ENCODE data around the gene NEK6. TPM values are rescaled to one million over a fixed set of nuclear protein-coding genes. Genes with fewer than 3 reads are reported as not detected.

Gene NEK6
- total RNA-seq, 2 donors from 2014 or later, result 6.8 to 7.6 TPM

- no peak for ATAC-seq (replicated peaks)
- H3K36me3 Mint-ChIP-seq (ENCODE audit: low read depth), result peaks cover 7% of the 10 kb centered on the region
- peaks cover 5% of the 10 kb centered on the region for H3K4me1 Mint-ChIP-seq
- H3K4me3 Mint-ChIP-seq, result no peak overlapping the region
- no peaks in the 10 kb centered on the region for H3K9me3 Mint-ChIP-seq
- no peaks in the 10 kb centered on the region for H3K27me3 Mint-ChIP-seq
- no peak overlapping the region for H3K27ac Mint-ChIP-seq
Observed at GRCh38 chr9:124262649-124262972, 4.9 kb downstream of the NEK6 start.

DNA sequence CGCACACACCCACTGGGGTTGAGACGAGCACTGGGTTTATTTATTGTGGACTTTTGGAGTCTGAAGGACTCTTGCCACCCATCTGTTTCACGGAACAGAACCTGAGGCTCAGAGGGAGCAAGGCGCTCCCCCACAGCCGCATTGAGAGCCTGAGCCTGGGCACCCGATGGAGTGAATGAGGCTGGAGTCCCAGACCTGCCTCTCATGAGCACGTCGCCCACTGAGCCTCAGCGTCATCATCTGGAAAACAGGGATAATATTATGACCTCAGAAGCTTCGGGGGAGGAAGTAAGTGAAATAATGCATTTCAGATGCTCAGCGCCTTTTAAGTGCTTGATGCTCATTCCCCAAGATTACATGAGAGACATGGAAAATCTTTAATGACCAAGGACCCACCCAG is 5.5 kb downstream of the NEK6 start:
- Mint-ChIP-seq H3K9me3 (no peaks in the 10 kb centered on the region), H3K4me1 (peaks cover 4% of the 10 kb centered on the region), H3K4me3 (no peak overlapping the region), H3K27ac (no peak overlapping the region), H3K27me3 (no peaks in the 10 kb centered on the region), H3K36me3 (ENCODE audit: low read depth) (peaks cover 4% of the 10 kb centered on the region)
- no peak for ATAC-seq (replicated peaks)

- Mint-ChIP-seq H3K4me1 (no peaks in the 10 kb centered on the region), H3K27me3 (no peaks in the 10 kb centered on the region), H3K9me3 (no peaks in the 10 kb centered on the region), H3K27ac (no peak overlapping the region), H3K4me3 (no peak overlapping the region), H3K36me3 (ENCODE audit: low read depth) (no peaks in the 10 kb centered on the region)
- no peak for ATAC-seq (replicated peaks)
Observed at GRCh38 chr9:124263800-124264426, 6.2 kb downstream of the NEK6 start.

GRCh38 chr9:124264823-124265233 is 7.1 kb downstream of the NEK6 start:
- H3K27ac Mint-ChIP-seq, result no peak overlapping the region
- H3K4me3 Mint-ChIP-seq, result no peak overlapping the region
- peak; percentile 18 for ATAC-seq (replicated peaks)
- H3K36me3 Mint-ChIP-seq (ENCODE audit: low read depth), result no peaks in the 10 kb centered on the region
- H3K27me3 Mint-ChIP-seq, result no peaks in the 10 kb centered on the region
- no peaks in the 10 kb centered on the region for H3K4me1 Mint-ChIP-seq
- no peaks in the 10 kb centered on the region for H3K9me3 Mint-ChIP-seq

DNA sequence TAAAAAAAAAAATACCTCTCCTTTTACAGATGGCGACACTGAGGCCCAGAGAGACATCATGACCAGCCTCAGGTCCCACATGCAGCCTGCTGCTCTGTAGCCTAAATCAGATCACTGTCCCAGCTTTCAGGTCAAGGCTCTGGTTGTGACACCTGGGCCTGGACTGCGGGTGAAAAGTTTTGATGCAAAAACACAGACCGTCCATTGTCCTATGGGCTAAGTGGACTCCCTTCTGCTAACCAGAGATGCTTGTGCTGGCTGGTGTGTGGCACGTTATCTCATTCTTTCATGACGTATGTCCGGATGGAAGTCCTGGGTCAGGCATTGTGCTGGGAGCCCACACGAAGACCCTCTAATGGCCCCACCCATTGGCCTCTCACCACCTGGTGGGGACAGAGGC is 7.8 kb downstream of the NEK6 start:
- Mint-ChIP-seq H3K9me3 (no peaks in the 10 kb centered on the region), H3K4me3 (no peak overlapping the region), H3K36me3 (ENCODE audit: low read depth) (no peaks in the 10 kb centered on the region), H3K27ac (no peak overlapping the region), H3K27me3 (no peaks in the 10 kb centered on the region), H3K4me1 (no peaks in the 10 kb centered on the region)
- no peak for ATAC-seq (replicated peaks)

- no peaks in the 10 kb centered on the region for H3K9me3 Mint-ChIP-seq
- ATAC-seq (replicated peaks), result no peak
- no peaks in the 10 kb centered on the region for H3K27me3 Mint-ChIP-seq
- no peak overlapping the region for H3K27ac Mint-ChIP-seq
- H3K4me1 Mint-ChIP-seq, result no peaks in the 10 kb centered on the region
- H3K4me3 Mint-ChIP-seq, result no peak overlapping the region
- H3K36me3 Mint-ChIP-seq (ENCODE audit: low read depth), result no peaks in the 10 kb centered on the region
Observed at GRCh38 chr9:124266139-124266825, 8.5 kb downstream of the NEK6 start.

DNA sequence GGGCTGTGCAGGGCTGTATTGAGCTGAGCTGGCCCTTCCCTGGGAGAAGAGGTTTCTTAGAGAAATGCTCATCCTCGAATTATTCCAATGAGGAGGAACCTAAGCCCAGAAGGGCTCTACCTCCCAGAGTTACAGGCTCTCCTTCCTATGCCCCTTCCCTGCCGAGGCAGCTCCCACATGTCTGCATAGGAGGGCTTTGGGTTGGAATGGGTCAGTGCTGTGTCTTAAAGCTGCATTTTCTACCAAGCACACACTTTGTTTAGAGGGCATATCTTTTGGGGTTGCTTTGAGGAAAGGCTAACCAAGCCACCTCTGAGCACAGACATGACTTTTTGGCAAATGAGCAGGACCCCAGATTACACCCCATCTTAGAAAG is 9.1 kb downstream of the NEK6 start:
- Mint-ChIP-seq H3K27me3 (no peaks in the 10 kb centered on the region), H3K4me3 (no peak overlapping the region), H3K27ac (no peak overlapping the region), H3K36me3 (ENCODE audit: low read depth) (no peaks in the 10 kb centered on the region), H3K4me1 (no peaks in the 10 kb centered on the region), H3K9me3 (no peaks in the 10 kb centered on the region)
- ATAC-seq (replicated peaks), result no peak

DNA sequence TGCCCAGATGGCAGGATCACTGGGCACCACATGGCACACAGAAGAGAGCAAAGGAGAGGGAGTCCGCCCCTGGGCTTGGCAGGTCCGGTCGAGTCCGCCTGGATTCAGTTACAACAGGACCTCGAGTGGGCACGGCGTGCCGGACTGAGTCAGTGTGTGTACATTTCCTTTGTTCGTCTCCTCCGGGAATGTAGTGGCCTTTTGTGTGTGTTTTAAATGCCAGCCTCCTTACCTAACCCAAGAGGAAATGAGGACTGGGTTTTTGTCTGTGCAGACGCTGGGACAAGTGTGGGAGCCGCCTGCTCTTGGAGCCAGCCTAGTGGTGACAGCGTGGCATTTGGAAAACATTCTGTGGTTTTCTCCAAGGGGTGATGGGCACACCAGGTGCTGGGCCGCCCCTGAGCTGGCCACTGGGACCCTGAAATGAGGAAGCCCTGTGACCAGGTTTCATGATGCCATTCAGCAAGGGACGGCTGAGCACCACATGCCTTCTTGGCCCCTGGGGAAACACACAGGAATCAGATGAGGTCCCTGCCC is 9.6 kb downstream of the NEK6 start:
- H3K36me3 Mint-ChIP-seq (ENCODE audit: low read depth), result no peaks in the 10 kb centered on the region
- H3K9me3 Mint-ChIP-seq, result no peaks in the 10 kb centered on the region
- ATAC-seq (replicated peaks), result no peak
- H3K4me3 Mint-ChIP-seq, result no peak overlapping the region
- no peak overlapping the region for H3K27ac Mint-ChIP-seq
- no peaks in the 10 kb centered on the region for H3K4me1 Mint-ChIP-seq
- no peaks in the 10 kb centered on the region for H3K27me3 Mint-ChIP-seq

- Mint-ChIP-seq H3K9me3 (no peaks in the 10 kb centered on the region), H3K27ac (no peak overlapping the region), H3K27me3 (no peaks in the 10 kb centered on the region), H3K4me3 (no peak overlapping the region), H3K36me3 (ENCODE audit: low read depth) (no peaks in the 10 kb centered on the region), H3K4me1 (no peaks in the 10 kb centered on the region)
- ATAC-seq (replicated peaks), result no peak
Observed at GRCh38 chr9:124268248-124268647, 10.5 kb downstream of the NEK6 start.

DNA sequence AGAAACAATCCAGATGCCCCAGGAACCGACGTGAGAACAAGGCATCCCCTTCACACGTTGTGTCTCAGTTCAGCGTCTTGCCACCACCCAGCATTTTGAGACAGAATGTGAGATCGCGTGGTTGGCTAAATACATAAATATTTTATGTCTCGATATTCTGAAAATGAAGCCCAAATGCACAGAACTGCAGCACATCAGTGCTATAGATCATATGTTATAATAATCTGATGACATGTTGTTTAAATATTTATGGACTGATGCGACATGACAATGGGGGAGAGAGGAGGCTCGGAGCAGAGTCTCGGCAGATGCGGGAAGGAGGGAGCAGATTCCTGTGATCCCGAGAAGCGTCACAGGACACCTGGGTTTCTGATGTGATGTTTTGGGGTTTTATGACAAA is 10.9 kb downstream of the NEK6 start:
- Mint-ChIP-seq H3K27ac (no peak overlapping the region), H3K4me3 (no peak overlapping the region), H3K27me3 (no peaks in the 10 kb centered on the region), H3K9me3 (no peaks in the 10 kb centered on the region), H3K36me3 (ENCODE audit: low read depth) (no peaks in the 10 kb centered on the region), H3K4me1 (no peaks in the 10 kb centered on the region)
- no peak for ATAC-seq (replicated peaks)

DNA sequence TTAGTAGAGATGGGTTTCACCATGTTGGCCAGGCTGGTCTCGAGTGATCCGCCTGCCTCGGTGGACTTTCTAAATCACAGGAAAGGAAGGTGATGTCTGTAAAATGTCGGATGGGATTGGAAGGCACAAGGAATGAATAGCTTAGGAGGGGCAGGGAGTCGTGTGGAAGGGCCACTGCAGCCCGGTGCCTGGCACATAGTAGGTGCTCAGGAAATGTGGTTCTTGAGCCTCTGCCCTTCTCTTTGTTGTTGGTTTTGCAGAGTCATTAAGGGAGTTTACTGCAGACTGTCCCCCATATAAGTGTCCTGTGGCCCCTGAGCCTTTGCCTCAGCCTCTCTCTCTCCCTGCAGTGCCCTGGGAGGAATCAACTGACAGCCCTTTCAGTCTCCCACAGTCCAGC is 11.8 kb downstream of the NEK6 start:
- Mint-ChIP-seq H3K4me3 (no peak overlapping the region), H3K27ac (no peak overlapping the region), H3K9me3 (no peaks in the 10 kb centered on the region), H3K4me1 (no peaks in the 10 kb centered on the region), H3K27me3 (no peaks in the 10 kb centered on the region), H3K36me3 (ENCODE audit: low read depth) (no peaks in the 10 kb centered on the region)
- no peak for ATAC-seq (replicated peaks)

DNA sequence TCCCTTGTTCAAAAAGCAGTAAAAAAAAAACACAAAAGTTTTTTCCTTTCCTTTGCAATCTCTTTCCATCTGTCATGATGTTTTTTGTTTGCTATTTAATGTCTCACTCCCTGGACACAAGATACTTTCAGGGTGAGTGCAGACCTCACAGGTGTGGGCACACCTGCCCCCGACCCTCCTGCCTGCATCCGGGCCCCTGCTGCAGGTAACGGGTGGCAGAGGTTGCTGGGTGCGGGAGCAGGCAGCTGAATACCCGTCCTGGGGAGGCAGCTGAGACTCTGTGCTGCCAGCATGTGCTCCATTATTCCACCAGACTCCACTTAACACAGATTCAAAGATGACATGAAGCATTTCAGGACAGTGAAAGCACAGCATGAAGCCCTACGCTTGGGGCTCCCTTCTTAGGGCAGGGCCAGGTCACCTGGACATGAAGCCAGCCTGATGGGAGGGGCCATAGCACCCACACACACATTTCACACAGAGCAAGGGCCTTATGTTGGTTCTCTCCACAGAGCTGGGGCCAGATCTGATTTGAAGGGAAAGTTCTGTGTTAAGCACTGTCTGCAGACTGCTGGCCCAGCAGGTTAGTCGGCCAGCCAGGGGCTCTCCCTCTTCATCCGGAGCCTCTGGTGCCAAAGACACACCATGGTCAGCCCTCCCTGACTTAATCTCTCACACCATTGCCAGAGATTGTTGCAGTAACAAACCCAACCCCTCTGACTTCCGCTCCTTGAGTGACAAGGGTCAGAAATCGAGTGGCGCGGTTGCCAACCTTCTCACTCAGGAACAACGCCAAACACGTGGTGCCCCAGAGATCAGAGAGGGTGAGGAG is 13.0 kb downstream of the NEK6 start:
- ATAC-seq (replicated peaks), result no peak
- no peaks in the 10 kb centered on the region for H3K9me3 Mint-ChIP-seq
- no peaks in the 10 kb centered on the region for H3K36me3 Mint-ChIP-seq (ENCODE audit: low read depth)
- no peaks in the 10 kb centered on the region for H3K27me3 Mint-ChIP-seq
- no peak overlapping the region for H3K4me3 Mint-ChIP-seq
- H3K4me1 Mint-ChIP-seq, result no peaks in the 10 kb centered on the region
- H3K27ac Mint-ChIP-seq, result no peak overlapping the region

DNA sequence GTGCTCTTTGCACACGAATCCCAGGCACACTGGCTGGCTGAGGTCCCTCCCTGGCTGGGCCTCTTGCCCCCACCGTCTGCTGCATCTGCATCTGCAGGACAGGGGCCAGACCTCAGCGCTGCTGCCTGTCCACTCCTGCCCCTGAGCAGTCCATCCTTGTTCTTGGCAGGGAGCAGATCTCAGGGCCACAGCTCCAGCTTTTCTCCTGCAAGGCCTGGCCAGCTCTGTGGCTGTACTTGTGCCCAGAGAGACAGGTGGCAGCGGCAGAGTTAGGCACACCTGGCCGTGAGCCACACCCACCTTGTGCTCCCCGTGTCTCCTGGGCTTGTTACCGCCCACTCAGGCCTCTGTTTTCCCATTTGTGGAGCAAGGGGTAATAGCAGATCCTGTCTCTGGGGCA is 13.9 kb downstream of the NEK6 start:
- Mint-ChIP-seq H3K36me3 (ENCODE audit: low read depth) (no peaks in the 10 kb centered on the region), H3K4me1 (no peaks in the 10 kb centered on the region), H3K27ac (no peak overlapping the region), H3K27me3 (no peaks in the 10 kb centered on the region), H3K4me3 (no peak overlapping the region), H3K9me3 (no peaks in the 10 kb centered on the region)
- ATAC-seq (replicated peaks), result no peak

DNA sequence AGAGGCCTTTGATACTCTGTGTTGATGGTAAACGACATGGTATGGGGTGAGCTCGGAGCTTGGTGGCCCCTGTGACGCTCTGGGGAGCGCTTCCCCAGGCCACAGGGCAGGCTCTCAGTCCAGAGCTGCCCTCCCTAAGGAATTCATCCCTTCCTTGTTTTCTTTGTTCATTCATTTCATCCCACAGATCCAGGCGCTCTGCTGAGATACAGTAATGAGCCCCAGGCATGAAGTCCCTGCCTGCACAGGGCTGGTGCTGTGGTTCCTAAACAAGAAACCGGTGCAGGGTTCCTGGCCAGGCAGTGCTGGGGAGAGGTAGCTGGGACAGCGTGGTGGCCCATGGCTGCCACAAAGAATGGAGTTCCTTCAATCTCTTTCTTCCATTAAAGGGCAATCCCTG is 14.4 kb downstream of the NEK6 start:
- no peaks in the 10 kb centered on the region for H3K36me3 Mint-ChIP-seq (ENCODE audit: low read depth)
- ATAC-seq (replicated peaks), result no peak
- H3K4me3 Mint-ChIP-seq, result no peak overlapping the region
- H3K27ac Mint-ChIP-seq, result no peak overlapping the region
- H3K4me1 Mint-ChIP-seq, result no peaks in the 10 kb centered on the region
- no peaks in the 10 kb centered on the region for H3K9me3 Mint-ChIP-seq
- no peaks in the 10 kb centered on the region for H3K27me3 Mint-ChIP-seq

DNA sequence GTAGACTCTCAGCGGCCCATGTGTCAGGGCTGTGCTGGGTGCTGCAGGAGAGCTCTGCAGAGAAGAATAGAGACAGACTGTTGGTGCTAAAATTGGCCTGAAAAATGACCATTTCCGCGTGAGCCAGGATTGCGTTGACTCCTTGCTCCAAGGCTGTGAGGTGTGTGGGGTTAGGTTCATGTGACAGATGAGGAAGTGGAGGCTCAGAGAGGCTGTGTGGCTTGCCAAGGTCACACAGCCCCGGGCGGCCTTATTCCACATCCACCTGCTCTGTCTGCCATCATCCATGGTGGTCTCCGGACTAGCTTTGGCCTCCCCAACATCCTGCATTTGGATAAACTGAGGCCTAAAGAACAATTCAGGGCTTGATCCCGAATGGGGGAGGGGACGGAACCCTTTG is 15.2 kb downstream of the NEK6 start:
- H3K36me3 Mint-ChIP-seq (ENCODE audit: low read depth), result no peaks in the 10 kb centered on the region
- no peaks in the 10 kb centered on the region for H3K4me1 Mint-ChIP-seq

More for the DNA sequence above, 15.2 kb downstream of the NEK6 start:
- Mint-ChIP-seq H3K27ac (no peak overlapping the region), H3K9me3 (no peaks in the 10 kb centered on the region), H3K4me3 (no peak overlapping the region), H3K27me3 (no peaks in the 10 kb centered on the region)
- no peak for ATAC-seq (replicated peaks)
